ENCODE results near the gene HYCC1. TPM values are rescaled to one million over a fixed set of nuclear protein-coding genes. Genes with fewer than 3 reads are reported as not detected.

HYCC1 gene
- total RNA-seq, 1 experiment from 2014 or later: 52.3 TPM

DNA sequence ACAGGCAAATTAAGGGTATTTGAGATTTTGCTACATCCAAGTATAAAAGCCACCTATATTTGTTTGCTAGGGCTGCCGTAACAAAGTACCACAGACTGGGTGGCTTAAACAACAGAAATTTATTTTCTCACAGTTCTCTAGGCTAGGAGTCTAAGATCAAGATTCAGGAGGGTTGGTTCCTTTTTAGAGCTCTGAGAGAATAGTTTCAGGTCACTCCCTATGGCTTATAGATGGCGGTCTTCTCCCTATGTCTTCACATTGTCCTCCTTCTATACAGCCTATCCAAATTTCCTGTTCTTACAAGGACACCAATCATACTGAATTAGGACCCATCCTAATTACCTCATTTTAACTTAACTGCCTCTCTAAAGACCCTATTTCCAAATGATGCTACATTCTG is 11.2 kb downstream of the HYCC1 start:
- H3K9me3 ChIP-seq (ENCODE audit: control insufficient read depth, insufficient read depth, low read depth, low read length): no peaks in the 10 kb centered on the region
- no peaks in the 10 kb centered on the region for H3K36me3 ChIP-seq (ENCODE audit: control insufficient read depth, insufficient read depth, low read length)
- DNase-seq (ENCODE audit: low read depth, low spot score) (no peak), ATAC-seq (no peak)
- no peak overlapping the region for H3K27ac ChIP-seq (ENCODE audit: low read length)
- no peaks in the 10 kb centered on the region for H3K27me3 ChIP-seq (ENCODE audit: control insufficient read depth, insufficient read depth, low read length)
- no TSS peak for BruUV-seq (replicated peaks)
- H3K4me3 ChIP-seq (ENCODE audit: low read depth in 2 of 2, low read length in 2 of 2): no peak overlapping the region
- ChIA-PET POLR2A (no interaction called here), CTCF (no interaction called here)
- in situ Hi-C loops (cut with HindIII; ENCODE audit: low pct_unique_long_range_greater_than_20kb, low sequenced_read_pairs) (no loop called here), intact Hi-C loops (cut with micrococcal nuclease; ENCODE audit: unreplicated experiment) (no loop called here)
- TF ChIP-seq POLR2AphosphoS5 (IDR thresholded peaks at IDR 0.05; ENCODE audit: low read depth, low read length) (no peak), SIN3A (IDR thresholded peaks at IDR 0.05; ENCODE audit: borderline replicate concordance, insufficient read depth, low read depth, low read length) (no peak), TCF7L2 (IDR thresholded peaks at IDR 0.05; ENCODE audit: low read depth, low read length) (no peak)
- TF ChIP-seq, protein P1, sequence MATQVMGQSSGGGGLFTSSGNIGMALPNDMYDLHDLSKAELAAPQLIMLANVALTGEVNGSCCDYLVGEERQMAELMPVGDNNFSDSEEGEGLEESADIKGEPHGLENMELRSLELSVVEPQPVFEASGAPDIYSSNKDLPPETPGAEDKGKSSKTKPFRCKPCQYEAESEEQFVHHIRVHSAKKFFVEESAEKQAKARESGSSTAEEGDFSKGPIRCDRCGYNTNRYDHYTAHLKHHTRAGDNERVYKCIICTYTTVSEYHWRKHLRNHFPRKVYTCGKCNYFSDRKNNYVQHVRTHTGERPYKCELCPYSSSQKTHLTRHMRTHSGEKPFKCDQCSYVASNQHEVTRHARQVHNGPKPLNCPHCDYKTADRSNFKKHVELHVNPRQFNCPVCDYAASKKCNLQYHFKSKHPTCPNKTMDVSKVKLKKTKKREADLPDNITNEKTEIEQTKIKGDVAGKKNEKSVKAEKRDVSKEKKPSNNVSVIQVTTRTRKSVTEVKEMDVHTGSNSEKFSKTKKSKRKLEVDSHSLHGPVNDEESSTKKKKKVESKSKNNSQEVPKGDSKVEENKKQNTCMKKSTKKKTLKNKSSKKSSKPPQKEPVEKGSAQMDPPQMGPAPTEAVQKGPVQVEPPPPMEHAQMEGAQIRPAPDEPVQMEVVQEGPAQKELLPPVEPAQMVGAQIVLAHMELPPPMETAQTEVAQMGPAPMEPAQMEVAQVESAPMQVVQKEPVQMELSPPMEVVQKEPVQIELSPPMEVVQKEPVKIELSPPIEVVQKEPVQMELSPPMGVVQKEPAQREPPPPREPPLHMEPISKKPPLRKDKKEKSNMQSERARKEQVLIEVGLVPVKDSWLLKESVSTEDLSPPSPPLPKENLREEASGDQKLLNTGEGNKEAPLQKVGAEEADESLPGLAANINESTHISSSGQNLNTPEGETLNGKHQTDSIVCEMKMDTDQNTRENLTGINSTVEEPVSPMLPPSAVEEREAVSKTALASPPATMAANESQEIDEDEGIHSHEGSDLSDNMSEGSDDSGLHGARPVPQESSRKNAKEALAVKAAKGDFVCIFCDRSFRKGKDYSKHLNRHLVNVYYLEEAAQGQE (IDR thresholded peaks at IDR 0.05; ENCODE audit: insufficient read depth in 1 of 2, low read depth in 2 of 2, low read length in 1 of 2): no peak
- TF ChIP-seq, protein P2, sequence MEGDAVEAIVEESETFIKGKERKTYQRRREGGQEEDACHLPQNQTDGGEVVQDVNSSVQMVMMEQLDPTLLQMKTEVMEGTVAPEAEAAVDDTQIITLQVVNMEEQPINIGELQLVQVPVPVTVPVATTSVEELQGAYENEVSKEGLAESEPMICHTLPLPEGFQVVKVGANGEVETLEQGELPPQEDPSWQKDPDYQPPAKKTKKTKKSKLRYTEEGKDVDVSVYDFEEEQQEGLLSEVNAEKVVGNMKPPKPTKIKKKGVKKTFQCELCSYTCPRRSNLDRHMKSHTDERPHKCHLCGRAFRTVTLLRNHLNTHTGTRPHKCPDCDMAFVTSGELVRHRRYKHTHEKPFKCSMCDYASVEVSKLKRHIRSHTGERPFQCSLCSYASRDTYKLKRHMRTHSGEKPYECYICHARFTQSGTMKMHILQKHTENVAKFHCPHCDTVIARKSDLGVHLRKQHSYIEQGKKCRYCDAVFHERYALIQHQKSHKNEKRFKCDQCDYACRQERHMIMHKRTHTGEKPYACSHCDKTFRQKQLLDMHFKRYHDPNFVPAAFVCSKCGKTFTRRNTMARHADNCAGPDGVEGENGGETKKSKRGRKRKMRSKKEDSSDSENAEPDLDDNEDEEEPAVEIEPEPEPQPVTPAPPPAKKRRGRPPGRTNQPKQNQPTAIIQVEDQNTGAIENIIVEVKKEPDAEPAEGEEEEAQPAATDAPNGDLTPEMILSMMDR (IDR thresholded peaks at IDR 0.05): no peak
- peaks cover 5% of the 10 kb centered on the region; the same call in 1 of the 2 replicates for H3K4me1 ChIP-seq (ENCODE audit: control insufficient read depth, insufficient read depth, low read length)

DNA sequence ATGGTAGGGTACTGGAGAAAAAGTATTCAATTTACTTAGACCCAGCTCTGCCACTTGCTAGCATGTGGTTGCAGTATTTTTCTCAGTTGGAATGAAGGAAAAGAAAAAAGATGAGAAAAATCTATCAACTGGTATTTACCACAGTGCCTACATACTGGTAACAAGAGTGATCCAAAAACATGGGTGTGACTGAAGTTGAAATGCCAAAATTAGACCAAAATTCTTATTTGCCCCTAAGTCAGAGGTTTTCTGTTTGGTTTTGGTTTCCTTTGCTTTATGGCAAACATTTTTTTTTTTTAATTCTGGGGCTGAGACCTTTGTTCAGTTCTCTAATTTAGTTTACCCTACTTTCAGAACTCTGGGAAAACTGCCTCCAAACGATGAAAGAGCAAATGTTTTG is 12.3 kb downstream of the HYCC1 start:
- in situ Hi-C loops (cut with HindIII; ENCODE audit: low pct_unique_long_range_greater_than_20kb, low sequenced_read_pairs): no loop called here
- H3K9me3 ChIP-seq (ENCODE audit: control insufficient read depth, insufficient read depth, low read depth, low read length): no peaks in the 10 kb centered on the region
- CTCF ChIA-PET: no interaction called here

More for the DNA sequence above, 12.3 kb downstream of the HYCC1 start:
- Histone ChIP-seq H3K4me1 (ENCODE audit: control insufficient read depth, insufficient read depth, low read length) (peaks cover 5% of the 10 kb centered on the region; the same call in 1 of the 2 replicates), H3K27me3 (ENCODE audit: control insufficient read depth, insufficient read depth, low read length) (no peaks in the 10 kb centered on the region), H3K4me3 (ENCODE audit: low read depth in 2 of 2, low read length in 2 of 2) (no peak overlapping the region), H3K36me3 (ENCODE audit: control insufficient read depth, insufficient read depth, low read length) (no peaks in the 10 kb centered on the region), H3K27ac (ENCODE audit: low read length) (no peak overlapping the region)
- TF ChIP-seq, protein P1 (IDR thresholded peaks at IDR 0.05; ENCODE audit: insufficient read depth in 1 of 2, low read depth in 2 of 2, low read length in 1 of 2): no peak
- TF ChIP-seq, protein P2 (IDR thresholded peaks at IDR 0.05): no peak
- TF ChIP-seq TCF7L2 (IDR thresholded peaks at IDR 0.05; ENCODE audit: low read depth, low read length) (no peak), SIN3A (IDR thresholded peaks at IDR 0.05; ENCODE audit: borderline replicate concordance, insufficient read depth, low read depth, low read length) (no peak), POLR2AphosphoS5 (IDR thresholded peaks at IDR 0.05; ENCODE audit: low read depth, low read length) (no peak)
- intact Hi-C loops (cut with micrococcal nuclease; ENCODE audit: unreplicated experiment): no loop called here
- no TSS peak for BruUV-seq (replicated peaks)
- POLR2A ChIA-PET: no interaction called here
- ATAC-seq: no peak
- DNase-seq (ENCODE audit: low read depth, low spot score): no peak

All from Panc1 (cell line).